Psoas muscle (tissue), 8 donors: ENCODE data around the gene OR52B2. TPM values are rescaled to one million over a fixed set of nuclear protein-coding genes. Genes with fewer than 3 reads are reported as not detected.
"Not testable (repeated sequence)": the region's sequence is repeated elsewhere in the genome, so short reads cannot be mapped to it uniquely, and the experiment has no call there.

ENCODE experiments used
- ATAC-seq, 4 donors: fragments of 200-7000 bp; cut with Tn5 transposase; one replicate each; pipeline ENCODE4 v1.9.1; 2020; ENCODE audit warnings: moderate library complexity in 3 of 4, mild to moderate bottlenecking in 2 of 4
- DNase-seq, 2 donors: peaks; one replicate each; pipeline ENCODE4 v3.0.0-alpha.2; 2020
- H3K27ac ChIP-seq: fragments of 200-600 bp; one replicate; pipeline ENCODE4 v1.8.0; 2022
- H3K27me3 ChIP-seq, 3 donors: fragments of 200-600 bp in 1 of 3; one replicate each; pipeline versions ENCODE4 v1.6.1 to v1.8.0; 2013 to 2022; ENCODE audit warnings: low read length in 2 of 3, mild to moderate bottlenecking in 2 of 3, moderate library complexity in 1 of 3; ENCODE audit not compliant: insufficient read depth in 3 of 3
- H3K36me3 ChIP-seq, 2 donors: fragments of 200-600 bp in 1 of 2; one replicate each; pipeline versions ENCODE4 v1.6.1 to v1.8.0; 2013 to 2022; ENCODE audit warnings: low read depth in 1 of 2, mild to moderate bottlenecking in 1 of 2, moderate library complexity in 1 of 2; ENCODE audit not compliant: insufficient read depth in 1 of 2
- H3K4me1 ChIP-seq: fragments of 200-600 bp; one replicate; pipeline ENCODE4 v1.8.0; 2022
- H3K4me3 ChIP-seq: fragments of 200-600 bp; one replicate; pipeline ENCODE4 v1.8.0; 2022; ENCODE audit warnings: mild to moderate bottlenecking
- H3K9me3 ChIP-seq: fragments of 200-600 bp; one replicate; pipeline ENCODE4 v1.8.0; 2022
- CTCF ChIP-seq: fragments of 200-600 bp; IDR thresholded peaks from one replicate; pipeline ENCODE4 v1.8.0; 2022; ENCODE audit warnings: antibody characterized with exemption
- WGBS, 3 donors: extraction: QIAGEN DNeasy Blood & Tissue Kit; methylation state at CpG; one replicate each; pipeline versions ENCODE4 v1.1.6 to v1.1.7; 2013; 5-methylcytosine and 5-hydroxymethylcytosine counted together
- intact Hi-C, 2 donors: fragments of 100-400 bp; cut with DNase I; formaldehyde crosslinking; loops; one replicate each; pipeline versions ENCODE4 v1.11.0 to v1.14.2; 2022
- polyA plus RNA-seq, 3 donors: library from polyadenylated mRNA; stranded (reverse); fragments of 200-250 nt; gene quantifications; one replicate each; pipeline ENCODE4 v1.2.3, GENCODE V29; 2013
- total RNA-seq, 4 donors: library from RNA; stranded (reverse); fragmentation: NEBNext Ultra II Directional in 2 of 4; extraction: Animal tissue kit (Norgen Biotek cat#: 25700) in 2 of 4; gene quantifications; one replicate each; pipeline versions ENCODE4 v1.2.1 to v1.2.4, GENCODE V29; 2021 to 2023
- donor health status: healthy with polysubstance abuse.
- donor health status: DM: no; HTN: no; CAD: no; lungs with moderate emphysema.
- donor health status: Bipolar disorder and iron deficiency.
- donor health status: healthy.
- donor health status: DM: yes; HTN: yes; CAD: no.
- donor health status: DM: no; HTN: no; CAD: no.
- donor health status: DM: no; HTN: no; CAD: no.
- donor health status: DM: yes; HTN: yes; CAD: no.

OR52B2 gene
- total and polyA plus RNA-seq, 7 donors = not detected

DNA sequence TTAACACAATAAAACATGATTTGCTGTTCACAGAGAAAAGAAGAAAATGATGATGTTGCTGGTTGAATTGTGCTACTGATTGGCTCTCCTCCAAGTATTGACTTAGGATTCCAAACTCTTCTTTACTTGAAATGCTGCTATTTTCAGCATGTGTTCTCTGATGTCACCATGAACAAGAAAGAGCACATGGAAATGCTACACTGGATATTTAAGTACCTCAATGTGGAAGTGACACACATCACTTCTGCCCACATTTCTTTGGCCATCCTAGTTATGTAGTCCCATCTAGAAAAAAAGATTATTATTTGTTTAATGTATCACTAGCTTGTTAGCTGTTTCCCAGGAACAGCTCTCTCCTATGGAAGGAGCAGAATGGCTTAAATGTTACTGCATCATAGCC lies 27.2 kb downstream of the OR52B2 start:
- DNase-seq (no peak), ATAC-seq (no peak)
- H3K36me3 ChIP-seq = no peaks in the 10 kb centered on the region
- H3K4me3 ChIP-seq = no peak overlapping the region
- no peaks in the 10 kb centered on the region for H3K4me1 ChIP-seq
- no peaks in the 10 kb centered on the region for H3K9me3 ChIP-seq
- intact Hi-C loops = no loop called here
- no peaks in the 10 kb centered on the region for H3K27me3 ChIP-seq
- H3K27ac ChIP-seq = no peak overlapping the region
- TF ChIP-seq CTCF = no peak

GRCh38 chr11:6135936-6136335 lies 34.2 kb downstream of the OR52B2 start:
- DNase-seq, H3K36me3 ChIP-seq, H3K27me3 ChIP-seq, H3K4me1 ChIP-seq, ATAC-seq, H3K27ac ChIP-seq, H3K4me3 ChIP-seq, H3K9me3 ChIP-seq, intact Hi-C loops: not testable (repeated sequence)
- 53 to 68% (median 62%) methylated on average over 2 of the region's 2 CpGs for WGBS, 3 donors

GRCh38 chr11:6132431-6132830 lies 37.7 kb downstream of the OR52B2 start:
- no peaks in the 10 kb centered on the region for H3K27me3 ChIP-seq
- H3K4me1 ChIP-seq = no peaks in the 10 kb centered on the region
- H3K4me3 ChIP-seq = no peak overlapping the region
- no peaks in the 10 kb centered on the region for H3K36me3 ChIP-seq
- no peak overlapping the region for H3K27ac ChIP-seq
- no peaks in the 10 kb centered on the region for H3K9me3 ChIP-seq
- intact Hi-C loops = no loop called here
- ATAC-seq (no peak), DNase-seq (no peak)
- no peak for TF ChIP-seq CTCF
- 73 to 97% (median 88%) methylated on average over 1 of the region's 1 CpG for WGBS, 3 donors

DNA sequence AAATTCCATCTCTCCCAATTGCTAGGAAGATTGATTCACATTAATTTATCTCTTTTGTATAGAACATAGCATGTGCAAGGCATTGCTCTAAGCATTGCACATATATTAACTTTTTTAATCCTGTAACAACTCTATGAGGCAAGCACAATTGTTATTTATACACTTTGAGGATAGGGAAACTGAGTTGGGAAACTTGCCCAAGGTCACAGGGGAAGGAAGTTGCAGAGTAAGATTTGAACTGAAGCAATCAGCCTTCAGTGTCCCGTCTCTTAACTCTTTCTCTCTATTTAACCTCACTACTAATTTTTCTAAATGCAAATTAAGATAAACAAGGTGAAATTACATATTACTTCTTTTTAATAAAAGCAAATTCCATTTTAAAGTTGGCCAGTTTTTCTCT lies 40.5 kb downstream of the OR52B2 start:
- no peak for TF ChIP-seq CTCF
- Histone ChIP-seq H3K4me3 (no peak overlapping the region), H3K36me3 (no peaks in the 10 kb centered on the region), H3K27ac (no peak overlapping the region), H3K9me3 (no peaks in the 10 kb centered on the region), H3K27me3 (no peaks in the 10 kb centered on the region), H3K4me1 (no peaks in the 10 kb centered on the region)
- DNase-seq (no peak), ATAC-seq (no peak)
- intact Hi-C loops = no loop called here
- 67 to 73% (median 69%) methylated on average over 1 of the region's 1 CpG for WGBS, 3 donors

GRCh38 chr11:6129011-6129410 lies 41.1 kb downstream of the OR52B2 start:
- Histone ChIP-seq H3K4me1 (no peaks in the 10 kb centered on the region), H3K36me3 (no peaks in the 10 kb centered on the region), H3K27ac (no peak overlapping the region), H3K9me3 (no peaks in the 10 kb centered on the region), H3K27me3 (no peaks in the 10 kb centered on the region), H3K4me3 (no peak overlapping the region)
- DNase-seq (no peak), ATAC-seq (no peak)
- 58 to 77% (median 61%) methylated on average over 1 of the region's 1 CpG for WGBS, 3 donors
- no peak for TF ChIP-seq CTCF
- intact Hi-C loops = no loop called here
